Tibial nerve (tissue), 4 donors: Measurements from ENCODE around the gene PNKD. TPM values are rescaled to one million over a fixed set of nuclear protein-coding genes. Genes with fewer than 3 reads are reported as not detected.

Experiments
- DNase-seq, 2 donors: peaks; one replicate each; pipeline ENCODE4 v3.0.0-alpha.2; 2019; ENCODE audit warnings: low spot score in 2 of 2
- H3K27ac ChIP-seq, 4 donors: fragments of 200-600 bp; sonication (generic) in 3 of 4; one replicate each; pipeline ENCODE4 v1.5.1; 2017 to 2019; ENCODE audit warnings: mild to moderate bottlenecking in 1 of 4
- H3K27me3 ChIP-seq, 2 donors: fragments of 200-600 bp; sonication (generic) in 1 of 2; one replicate each; pipeline versions ENCODE4 v1.5.1 to v1.6.0; 2017 to 2019
- H3K36me3 ChIP-seq, 3 donors: fragments of 200-600 bp; sonication (generic); one replicate each; pipeline ENCODE4 v1.5.1; 2018 to 2019
- H3K4me1 ChIP-seq, 4 donors: fragments of 200-600 bp; sonication (generic) in 3 of 4; one replicate each; pipeline ENCODE4 v1.5.1; 2017 to 2019
- H3K4me3 ChIP-seq, 4 donors: fragments of 200-600 bp; sonication (generic) in 3 of 4; one replicate each; pipeline ENCODE4 v1.5.1; 2017 to 2019; ENCODE audit warnings: mild to moderate bottlenecking in 1 of 4, moderate library complexity in 1 of 4
- H3K9me3 ChIP-seq, 4 donors: fragments of 200-600 bp; sonication (generic) in 3 of 4; one replicate each; pipeline ENCODE4 v1.5.1; 2017 to 2019
- EP300 ChIP-seq, 2 donors: sonication (generic); formaldehyde crosslinking; IDR thresholded peaks; one replicate each; pipeline ENCODE4 v1.6.1; 2017; ENCODE audit warnings: antibody characterized with exemption in 2 of 2, mild to moderate bottlenecking in 1 of 2
- POLR2A ChIP-seq, 2 donors: fragments of 450-650 bp; IDR thresholded peaks; one replicate each; pipeline ENCODE4 v1.6.1; 2017; ENCODE audit warnings: antibody characterized with exemption in 2 of 2, mild to moderate bottlenecking in 2 of 2, moderate library complexity in 2 of 2
- WGBS, 2 donors: methylation state at CpG; one replicate each; pipeline ENCODE4 v1.1.5; 2018; 5-methylcytosine and 5-hydroxymethylcytosine counted together
- total RNA-seq, 4 donors: library from RNA; depleted of rRNA; stranded (reverse); fragments of >200 nt; gene quantifications; one replicate each; pipeline ENCODE4 v1.1.0, GENCODE V29; 2016
- TF ChIP-seq, protein P1 (sequence below), 5 experiments: fragments of 200-600 bp in 3 of 5; fragments of 450-650 bp in 2 of 5; sonication (generic) in 3 of 5; IDR thresholded peaks; one replicate each; pipeline ENCODE4 v1.5.1; 2016 to 2019; ENCODE audit warnings: antibody characterized with exemption in 5 of 5, mild to moderate bottlenecking in 3 of 5, moderate library complexity in 2 of 5

Gene PNKD
- total RNA-seq, 4 donors from 2014 or later, result 62.3 to 68.9 (median 63.6) TPM

GRCh38 chr2:218263817-218264641 lies 6.3 kb upstream of the PNKD start:
- Histone ChIP-seq H3K4me1 (peaks cover 3 to 71% (median 44%) of the 10 kb centered on the region in 4 donors), H3K27ac (peak overlapping the region in 1 of 4 donors; percentile 31), H3K4me3 (no peak overlapping the region), H3K9me3 (no peaks in the 10 kb centered on the region), H3K27me3 (no peaks in the 10 kb centered on the region), H3K36me3 (peaks cover 0 to 57% (median 5%) of the 10 kb centered on the region in 3 donors)
- WGBS, 2 donors, result 70 to 76% methylated on average over 17 of the region's 17 CpGs
- DNase-seq, result peak in 1 of 2 donors; percentile 9
- no peak for TF ChIP-seq POLR2A (IDR thresholded peaks at IDR 0.05)

- H3K4me1 ChIP-seq, result peaks cover 5 to 65% (median 41%) of the 10 kb centered on the region in 4 donors
- no peak for TF ChIP-seq EP300 (IDR thresholded peaks at IDR 0.05)
- TF ChIP-seq, protein P1, sequence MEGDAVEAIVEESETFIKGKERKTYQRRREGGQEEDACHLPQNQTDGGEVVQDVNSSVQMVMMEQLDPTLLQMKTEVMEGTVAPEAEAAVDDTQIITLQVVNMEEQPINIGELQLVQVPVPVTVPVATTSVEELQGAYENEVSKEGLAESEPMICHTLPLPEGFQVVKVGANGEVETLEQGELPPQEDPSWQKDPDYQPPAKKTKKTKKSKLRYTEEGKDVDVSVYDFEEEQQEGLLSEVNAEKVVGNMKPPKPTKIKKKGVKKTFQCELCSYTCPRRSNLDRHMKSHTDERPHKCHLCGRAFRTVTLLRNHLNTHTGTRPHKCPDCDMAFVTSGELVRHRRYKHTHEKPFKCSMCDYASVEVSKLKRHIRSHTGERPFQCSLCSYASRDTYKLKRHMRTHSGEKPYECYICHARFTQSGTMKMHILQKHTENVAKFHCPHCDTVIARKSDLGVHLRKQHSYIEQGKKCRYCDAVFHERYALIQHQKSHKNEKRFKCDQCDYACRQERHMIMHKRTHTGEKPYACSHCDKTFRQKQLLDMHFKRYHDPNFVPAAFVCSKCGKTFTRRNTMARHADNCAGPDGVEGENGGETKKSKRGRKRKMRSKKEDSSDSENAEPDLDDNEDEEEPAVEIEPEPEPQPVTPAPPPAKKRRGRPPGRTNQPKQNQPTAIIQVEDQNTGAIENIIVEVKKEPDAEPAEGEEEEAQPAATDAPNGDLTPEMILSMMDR (IDR thresholded peaks at IDR 0.05), result no peak
- WGBS, 2 donors, result 81 to 90% methylated on average over 14 to 22 of the region's 22 CpGs
- H3K27me3 ChIP-seq, result no peaks in the 10 kb centered on the region
- H3K27ac ChIP-seq, result peak overlapping the region in 1 of 4 donors; percentile 31
- DNase-seq, result peak in 1 of 2 donors; percentile 10
- H3K36me3 ChIP-seq, result peaks cover 0 to 57% (median 5%) of the 10 kb centered on the region in 3 donors
- no peaks in the 10 kb centered on the region for H3K9me3 ChIP-seq
- H3K4me3 ChIP-seq, result no peak overlapping the region
Measured at GRCh38 chr2:218264773-218265561, 5.4 kb upstream of the PNKD start.

GRCh38 chr2:218265626-218266025 lies 4.7 kb upstream of the PNKD start:
- Histone ChIP-seq H3K36me3 (peaks cover 0 to 57% (median 5%) of the 10 kb centered on the region in 3 donors), H3K4me1 (peaks cover 5 to 59% (median 34%) of the 10 kb centered on the region in 4 donors), H3K27ac (no peak overlapping the region), H3K9me3 (no peaks in the 10 kb centered on the region), H3K27me3 (no peaks in the 10 kb centered on the region), H3K4me3 (no peak overlapping the region)
- peak in 1 of 2 donors; percentile 2 for DNase-seq
- TF ChIP-seq EP300 (IDR thresholded peaks at IDR 0.05) (no peak), POLR2A (IDR thresholded peaks at IDR 0.05) (no peak)
- TF ChIP-seq, protein P1 (IDR thresholded peaks at IDR 0.05), result no peak
- WGBS, 2 donors, result 88 to 92% methylated on average over 8 of the region's 8 CpGs

- peaks cover 5 to 59% (median 33%) of the 10 kb centered on the region in 4 donors for H3K4me1 ChIP-seq
Measured at GRCh38 chr2:218266316-218266979, 3.9 kb upstream of the PNKD start.

GRCh38 chr2:218267259-218267658 lies 3.1 kb upstream of the PNKD start:
- H3K27me3 ChIP-seq, result no peaks in the 10 kb centered on the region
- H3K9me3 ChIP-seq, result no peaks in the 10 kb centered on the region
- WGBS, 2 donors, result 93 to 95% methylated on average over 6 of the region's 6 CpGs
- no peak for TF ChIP-seq EP300 (IDR thresholded peaks at IDR 0.05)
- TF ChIP-seq, protein P1 (IDR thresholded peaks at IDR 0.05), result no peak
- no peak for TF ChIP-seq POLR2A (IDR thresholded peaks at IDR 0.05)
- peaks cover 0 to 57% (median 5%) of the 10 kb centered on the region in 3 donors for H3K36me3 ChIP-seq
- no peak overlapping the region for H3K4me3 ChIP-seq
- no peak for DNase-seq
- H3K27ac ChIP-seq, result no peak overlapping the region
- H3K4me1 ChIP-seq, result peaks cover 5 to 59% (median 34%) of the 10 kb centered on the region in 4 donors

More at GRCh38 chr2:218266316-218266979, 3.9 kb upstream of the PNKD start:
- no peak for TF ChIP-seq POLR2A (IDR thresholded peaks at IDR 0.05)
- Histone ChIP-seq H3K4me3 (no peak overlapping the region), H3K27me3 (no peaks in the 10 kb centered on the region), H3K9me3 (no peaks in the 10 kb centered on the region), H3K27ac (no peak overlapping the region), H3K36me3 (peaks cover 0 to 57% (median 5%) of the 10 kb centered on the region in 3 donors)
- peak in 1 of 2 donors; percentile 6 for DNase-seq
- WGBS, 2 donors, result 85 to 91% methylated on average over 11 to 12 of the region's 15 CpGs
